Nephron progenitor cell (in vitro differentiated cells): ENCODE data around the gene SLC26A2.

Experiments used
- DNase-seq: peaks from one replicate; pipeline ENCODE4 v3.0.0; 2021
- H3K27ac Mint-ChIP-seq: 2 replicates; pipeline ENCODE4 v1.8.0; 2021; ENCODE audit warnings: mild to moderate bottlenecking, moderate library complexity, mixed read lengths
- H3K27me3 Mint-ChIP-seq: 2 replicates; pipeline ENCODE4 v1.8.0; 2021; ENCODE audit warnings: mild to moderate bottlenecking, low read depth, mixed read lengths; ENCODE audit not compliant: poor library complexity
- H3K36me3 Mint-ChIP-seq: 2 replicates; pipeline ENCODE4 v1.8.0; 2021; ENCODE audit warnings: low read depth, mixed read lengths
- H3K4me1 Mint-ChIP-seq: 2 replicates; pipeline ENCODE4 v1.8.0; 2021; ENCODE audit warnings: mixed read lengths
- H3K4me3 Mint-ChIP-seq: 2 replicates; pipeline ENCODE4 v1.8.0; 2021; ENCODE audit warnings: mild to moderate bottlenecking, moderate library complexity, mixed read lengths
- H3K9me3 Mint-ChIP-seq: 2 replicates; pipeline ENCODE4 v1.8.0; 2021; ENCODE audit warnings: mild to moderate bottlenecking, moderate library complexity, mixed read lengths
- TF ChIP-seq, protein P1 (sequence below): fragments of 200-600 bp; sonication (generic); IDR thresholded peaks from 2 replicates; pipeline ENCODE4 v1.5.0; 2021; ENCODE audit warnings: antibody characterized with exemption

The SLC26A2 gene

DNA sequence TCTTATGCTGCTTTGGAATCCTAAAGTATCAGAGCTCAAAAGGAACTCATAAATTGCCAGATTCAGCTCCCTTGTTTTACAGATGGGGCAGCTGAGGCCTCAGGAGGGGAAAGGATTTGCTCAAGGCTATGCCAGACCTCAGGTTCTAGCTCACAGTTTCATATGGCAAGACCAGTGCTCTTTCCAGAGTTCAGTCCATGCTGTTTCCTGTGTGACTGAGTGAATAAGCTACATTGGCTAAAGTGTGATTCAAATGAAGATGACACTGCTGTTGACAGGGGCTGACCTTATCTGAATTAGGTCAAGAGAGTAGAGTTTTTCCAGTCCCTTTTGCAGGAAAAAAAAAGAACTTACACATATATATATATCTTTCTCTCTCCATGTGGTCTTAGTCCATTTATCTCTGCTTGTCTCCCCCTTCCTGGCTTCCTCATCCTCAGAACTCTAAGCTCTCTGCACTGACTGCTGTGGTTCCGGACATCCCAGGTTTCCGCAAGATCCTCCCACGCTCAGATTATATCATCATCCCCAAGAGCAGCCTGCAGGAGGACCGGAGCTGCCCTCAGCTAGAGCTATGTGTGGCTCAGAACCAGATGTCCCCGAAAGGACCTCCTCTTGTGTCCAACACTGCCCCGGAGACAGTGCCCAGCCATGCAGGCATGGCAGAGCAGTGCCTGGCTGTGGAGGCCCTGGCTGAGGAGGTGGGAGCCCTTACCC lies 49.3 kb downstream of the SLC26A2 start:
- H3K27ac Mint-ChIP-seq = peak overlapping the region; percentile 68
- H3K27me3 Mint-ChIP-seq = no peaks in the 10 kb centered on the region
- H3K4me1 Mint-ChIP-seq = no peaks in the 10 kb centered on the region
- no peak for DNase-seq
- H3K36me3 Mint-ChIP-seq = peaks cover 87% of the 10 kb centered on the region
- H3K9me3 Mint-ChIP-seq = peaks cover 7% of the 10 kb centered on the region
- TF ChIP-seq, protein P1, sequence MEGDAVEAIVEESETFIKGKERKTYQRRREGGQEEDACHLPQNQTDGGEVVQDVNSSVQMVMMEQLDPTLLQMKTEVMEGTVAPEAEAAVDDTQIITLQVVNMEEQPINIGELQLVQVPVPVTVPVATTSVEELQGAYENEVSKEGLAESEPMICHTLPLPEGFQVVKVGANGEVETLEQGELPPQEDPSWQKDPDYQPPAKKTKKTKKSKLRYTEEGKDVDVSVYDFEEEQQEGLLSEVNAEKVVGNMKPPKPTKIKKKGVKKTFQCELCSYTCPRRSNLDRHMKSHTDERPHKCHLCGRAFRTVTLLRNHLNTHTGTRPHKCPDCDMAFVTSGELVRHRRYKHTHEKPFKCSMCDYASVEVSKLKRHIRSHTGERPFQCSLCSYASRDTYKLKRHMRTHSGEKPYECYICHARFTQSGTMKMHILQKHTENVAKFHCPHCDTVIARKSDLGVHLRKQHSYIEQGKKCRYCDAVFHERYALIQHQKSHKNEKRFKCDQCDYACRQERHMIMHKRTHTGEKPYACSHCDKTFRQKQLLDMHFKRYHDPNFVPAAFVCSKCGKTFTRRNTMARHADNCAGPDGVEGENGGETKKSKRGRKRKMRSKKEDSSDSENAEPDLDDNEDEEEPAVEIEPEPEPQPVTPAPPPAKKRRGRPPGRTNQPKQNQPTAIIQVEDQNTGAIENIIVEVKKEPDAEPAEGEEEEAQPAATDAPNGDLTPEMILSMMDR = no peak
- H3K4me3 Mint-ChIP-seq = no peak overlapping the region

GRCh38 chr5:150013931-150014330 lies 53.4 kb downstream of the SLC26A2 start:
- Mint-ChIP-seq H3K4me3 (no peak overlapping the region), H3K36me3 (peaks cover 91% of the 10 kb centered on the region), H3K9me3 (peaks cover 30% of the 10 kb centered on the region), H3K27me3 (no peaks in the 10 kb centered on the region), H3K27ac (no peak overlapping the region), H3K4me1 (no peaks in the 10 kb centered on the region)
- TF ChIP-seq, protein P1 = no peak
- DNase-seq = no peak

DNA sequence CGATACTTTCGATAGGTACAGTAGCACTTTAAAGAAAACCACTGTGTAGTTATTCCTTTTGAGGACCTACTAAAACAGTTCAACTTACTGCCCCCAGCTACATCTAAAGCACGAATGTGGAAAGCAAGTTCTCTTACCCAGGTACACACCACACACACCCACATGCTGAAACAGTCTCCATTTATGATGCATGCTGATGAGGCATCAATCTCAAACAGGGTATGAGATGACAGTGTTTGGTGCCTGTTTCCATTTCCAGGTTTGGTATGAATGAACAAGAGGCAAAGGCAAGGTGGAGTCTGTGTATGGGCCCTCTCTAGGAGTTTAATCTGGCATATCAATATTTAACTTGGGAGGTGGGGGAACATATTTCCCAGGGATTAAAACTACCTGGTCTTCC lies 53.9 kb downstream of the SLC26A2 start:
- no peak overlapping the region for H3K4me3 Mint-ChIP-seq
- no peak overlapping the region for H3K27ac Mint-ChIP-seq
- H3K9me3 Mint-ChIP-seq = peaks cover 30% of the 10 kb centered on the region
- peaks cover 93% of the 10 kb centered on the region for H3K36me3 Mint-ChIP-seq
- TF ChIP-seq, protein P1 = no peak
- no peak for DNase-seq
- H3K27me3 Mint-ChIP-seq = no peaks in the 10 kb centered on the region
- no peaks in the 10 kb centered on the region for H3K4me1 Mint-ChIP-seq

- H3K27ac Mint-ChIP-seq = no peak overlapping the region
- H3K36me3 Mint-ChIP-seq = peaks cover 90% of the 10 kb centered on the region
- no peaks in the 10 kb centered on the region for H3K27me3 Mint-ChIP-seq
- no peak for DNase-seq
- H3K4me3 Mint-ChIP-seq = no peak overlapping the region
- no peaks in the 10 kb centered on the region for H3K4me1 Mint-ChIP-seq
- H3K9me3 Mint-ChIP-seq = peaks cover 30% of the 10 kb centered on the region
- TF ChIP-seq, protein P1 = no peak
Measured at GRCh38 chr5:150015415-150015814, 54.9 kb downstream of the SLC26A2 start.

DNA sequence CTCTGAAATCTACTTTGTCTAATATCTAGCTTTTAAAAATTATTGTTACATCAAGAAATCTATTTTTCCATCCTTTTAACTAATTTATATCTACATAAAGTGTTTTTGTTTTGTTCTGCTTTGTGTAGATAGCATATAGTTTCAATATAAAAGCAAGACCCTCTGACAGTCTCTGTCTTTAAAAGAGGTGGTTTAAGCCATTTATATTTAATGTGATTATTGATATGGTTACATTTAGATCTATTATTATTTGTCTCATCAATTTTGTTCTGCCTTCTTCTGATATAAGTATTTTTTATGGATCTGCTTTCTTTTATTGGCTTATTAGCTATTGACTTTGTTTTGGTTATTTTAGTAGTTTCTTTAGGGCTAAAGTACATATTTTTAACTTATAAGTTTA lies 56.0 kb downstream of the SLC26A2 start:
- H3K4me1 Mint-ChIP-seq = no peaks in the 10 kb centered on the region
- no peak overlapping the region for H3K4me3 Mint-ChIP-seq
- TF ChIP-seq, protein P1 = no peak
- peaks cover 30% of the 10 kb centered on the region for H3K9me3 Mint-ChIP-seq
- DNase-seq = no peak
- H3K36me3 Mint-ChIP-seq = peaks cover 89% of the 10 kb centered on the region
- no peaks in the 10 kb centered on the region for H3K27me3 Mint-ChIP-seq
- no peak overlapping the region for H3K27ac Mint-ChIP-seq
